HEK293 (cell line): ENCODE results near the gene COX7A1.

ENCODE experiments used
- GLIS1 ChIP-seq: fragments of 450-650 bp; formaldehyde crosslinking; IDR thresholded peaks from 2 replicates; pipeline ENCODE4 v1.5.1; 2016; ENCODE audit warnings: missing biosample characterization, missing genetic modification characterization
- GLIS2 ChIP-seq: fragments of 450-650 bp; formaldehyde crosslinking; IDR thresholded peaks from 2 replicates; pipeline ENCODE4 v1.5.1; 2016; ENCODE audit warnings: missing biosample characterization, missing genetic modification characterization
- KLF9 ChIP-seq: fragments of 450-650 bp; formaldehyde crosslinking; IDR thresholded peaks from 2 replicates; pipeline ENCODE4 v1.5.1; 2016; ENCODE audit warnings: missing biosample characterization, missing genetic modification characterization, low read depth
- MEIS1 ChIP-seq: sonication (generic); formaldehyde crosslinking; IDR thresholded peaks from 2 replicates; pipeline ENCODE4 v1.8.1; 2022; ENCODE audit warnings: missing genetic modification reagents, mild to moderate bottlenecking, borderline replicate concordance
- REPIN1 ChIP-seq: fragments of 450-650 bp; formaldehyde crosslinking; IDR thresholded peaks from 2 replicates; pipeline ENCODE4 v1.5.1; 2017; ENCODE audit warnings: missing biosample characterization, missing genetic modification characterization, low read depth
- SP7 ChIP-seq: fragments of 450-650 bp; formaldehyde crosslinking; IDR thresholded peaks from 2 replicates; pipeline ENCODE4 v1.5.1; 2016; ENCODE audit warnings: missing biosample characterization, missing genetic modification characterization
- TCF7L2 ChIP-seq: IDR thresholded peaks from 2 replicates; pipeline ENCODE4 v1.6.1; 2011; ENCODE audit warnings: low read depth, mild to moderate bottlenecking, inconsistent platforms, low read length, moderate library complexity, borderline replicate concordance
- ZBTB11 ChIP-seq: fragments of 450-650 bp; formaldehyde crosslinking; conservative IDR thresholded peaks from 2 replicates; pipeline ENCODE4 v1.5.1; 2016; ENCODE audit warnings: low read depth, missing biosample characterization, missing genetic modification characterization
- ZNF121 ChIP-seq: fragments of 450-650 bp; formaldehyde crosslinking; IDR thresholded peaks from 2 replicates; pipeline ENCODE4 v1.5.1; 2016; ENCODE audit warnings: missing biosample characterization, missing genetic modification characterization
- ZNF521 ChIP-seq: fragments of 450-650 bp; formaldehyde crosslinking; IDR thresholded peaks from 2 replicates; pipeline ENCODE4 v1.5.1; 2017; ENCODE audit warnings: missing biosample characterization, mild to moderate bottlenecking, missing genetic modification characterization
- ZNF529 ChIP-seq: fragments of 450-650 bp; formaldehyde crosslinking; IDR thresholded peaks from 2 replicates; pipeline ENCODE4 v1.5.1; 2017; ENCODE audit warnings: missing genetic modification characterization, missing biosample characterization; ENCODE audit not compliant: insufficient replicate concordance
- ZNF571 ChIP-seq: fragments of 450-650 bp; formaldehyde crosslinking; IDR thresholded peaks from 2 replicates; pipeline ENCODE4 v1.5.0; 2017; ENCODE audit warnings: missing biosample characterization, missing genetic modification characterization
- ZNF580 ChIP-seq: fragments of 450-650 bp; formaldehyde crosslinking; IDR thresholded peaks from 2 replicates; pipeline ENCODE4 v1.5.1; 2016; ENCODE audit warnings: missing biosample characterization, missing genetic modification characterization
- ZNF654 ChIP-seq: fragments of 450-650 bp; formaldehyde crosslinking; IDR thresholded peaks from 2 replicates; pipeline ENCODE4 v1.5.1; 2016; ENCODE audit warnings: low read depth, missing biosample characterization, missing genetic modification characterization
- ZNF658 ChIP-seq: fragments of 450-650 bp; formaldehyde crosslinking; IDR thresholded peaks from 2 replicates; pipeline ENCODE4; 2016; ENCODE audit warnings: missing biosample characterization, missing genetic modification characterization
- ZNF670 ChIP-seq: fragments of 450-650 bp; formaldehyde crosslinking; IDR thresholded peaks from 2 replicates; pipeline ENCODE4 v1.5.1; 2016; ENCODE audit warnings: missing biosample characterization, missing genetic modification characterization, low read depth
- ZNF692 ChIP-seq: fragments of 450-650 bp; formaldehyde crosslinking; IDR thresholded peaks from 2 replicates; pipeline ENCODE4 v1.5.1; 2016; ENCODE audit warnings: missing biosample characterization, missing genetic modification characterization
- ZNF701 ChIP-seq: fragments of 450-650 bp; formaldehyde crosslinking; IDR thresholded peaks from 2 replicates; pipeline ENCODE4 v1.5.1; 2016; ENCODE audit warnings: missing biosample characterization, missing genetic modification characterization
- TF ChIP-seq, protein P1 (sequence below): fragments of 450-650 bp; formaldehyde crosslinking; IDR thresholded peaks from 2 replicates; pipeline ENCODE4 v1.5.1; 2016; ENCODE audit warnings: missing biosample characterization, missing genetic modification characterization, borderline replicate concordance
- TF ChIP-seq, protein P2 (sequence below): fragments of 450-650 bp; formaldehyde crosslinking; IDR thresholded peaks from 2 replicates; pipeline ENCODE4 v1.5.1; 2016; ENCODE audit warnings: missing biosample characterization, missing genetic modification characterization
- TF ChIP-seq, protein P3 (sequence below): fragments of 450-650 bp; formaldehyde crosslinking; IDR thresholded peaks from 2 replicates; pipeline ENCODE4 v1.5.1; 2016; ENCODE audit warnings: missing biosample characterization, missing genetic modification characterization, low read depth

Gene COX7A1

DNA sequence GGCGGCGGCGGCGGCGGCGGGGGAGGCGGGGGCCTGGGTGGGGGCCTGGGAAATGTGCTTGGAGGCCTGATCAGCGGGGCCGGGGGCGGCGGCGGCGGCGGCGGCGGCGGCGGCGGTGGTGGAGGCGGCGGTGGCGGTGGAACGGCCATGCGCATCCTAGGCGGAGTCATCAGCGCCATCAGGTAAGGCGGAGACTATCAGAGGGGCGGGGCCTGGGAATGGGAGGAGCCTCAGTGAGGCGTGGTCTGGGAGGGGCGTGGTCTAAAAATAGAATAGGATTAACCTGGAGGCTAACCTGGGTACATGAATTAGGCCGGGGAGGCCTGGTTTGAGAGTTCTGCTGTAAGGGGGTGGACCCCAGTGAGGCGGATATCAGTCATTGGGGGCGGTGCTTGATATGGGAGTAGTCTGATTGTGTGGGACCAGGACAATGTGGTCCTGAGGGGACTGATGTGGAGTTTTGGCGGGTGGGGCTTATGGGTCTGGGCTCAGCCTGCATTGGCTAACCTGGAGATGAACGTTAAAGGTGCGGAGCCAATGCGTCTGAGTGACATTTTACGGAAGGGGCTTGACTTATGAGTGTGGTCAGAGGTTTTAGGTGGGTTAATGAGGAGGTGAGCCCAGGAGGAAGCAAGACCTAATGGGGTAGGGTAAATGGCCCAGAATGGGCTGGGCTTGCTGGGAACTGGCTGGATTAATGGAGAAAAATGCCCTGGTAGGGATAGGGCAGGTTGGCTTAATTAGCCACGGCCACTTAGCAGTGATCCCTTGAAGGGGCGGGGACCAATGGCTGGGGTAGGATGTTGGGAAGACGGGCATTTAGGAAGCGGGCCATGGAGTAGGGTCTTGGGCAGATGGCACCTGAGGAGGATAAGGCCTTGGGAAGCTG lies 11.0 kb downstream of the COX7A1 start (continued):
- TF ChIP-seq GLIS2 (tag by site-specific recombination) (no peak; the same call in none of the 2 replicates), ZNF521 (tag by site-specific recombination) (no peak), ZNF121 (tag by site-specific recombination) (no peak), ZNF692 (tag by site-specific recombination) (peak; percentile 98), ZNF571 (tag by site-specific recombination) (no peak), ZBTB11 (tag by site-specific recombination) (0 out of 2 replicates have a peak, but pooled peaks have one; percentile 7), ZNF670 (no peak), KLF9 (tag by site-specific recombination) (peak; percentile 91), ZNF654 (no peak), TCF7L2 (no peak), SP7 (tag by site-specific recombination) (peak; percentile 30; the same call in 1 of the 2 replicates), ZNF701 (tag by site-specific recombination) (no peak), REPIN1 (tag by site-specific recombination) (0 out of 2 replicates have a peak, but pooled peaks have one; percentile 74), GLIS1 (tag by site-specific recombination) (peak; percentile 52), ZNF580 (no peak), ZNF658 (no peak), MEIS1 (CRISPR knock-in tag) (no peak), ZNF529 (no peak)
- TF ChIP-seq, protein P1, sequence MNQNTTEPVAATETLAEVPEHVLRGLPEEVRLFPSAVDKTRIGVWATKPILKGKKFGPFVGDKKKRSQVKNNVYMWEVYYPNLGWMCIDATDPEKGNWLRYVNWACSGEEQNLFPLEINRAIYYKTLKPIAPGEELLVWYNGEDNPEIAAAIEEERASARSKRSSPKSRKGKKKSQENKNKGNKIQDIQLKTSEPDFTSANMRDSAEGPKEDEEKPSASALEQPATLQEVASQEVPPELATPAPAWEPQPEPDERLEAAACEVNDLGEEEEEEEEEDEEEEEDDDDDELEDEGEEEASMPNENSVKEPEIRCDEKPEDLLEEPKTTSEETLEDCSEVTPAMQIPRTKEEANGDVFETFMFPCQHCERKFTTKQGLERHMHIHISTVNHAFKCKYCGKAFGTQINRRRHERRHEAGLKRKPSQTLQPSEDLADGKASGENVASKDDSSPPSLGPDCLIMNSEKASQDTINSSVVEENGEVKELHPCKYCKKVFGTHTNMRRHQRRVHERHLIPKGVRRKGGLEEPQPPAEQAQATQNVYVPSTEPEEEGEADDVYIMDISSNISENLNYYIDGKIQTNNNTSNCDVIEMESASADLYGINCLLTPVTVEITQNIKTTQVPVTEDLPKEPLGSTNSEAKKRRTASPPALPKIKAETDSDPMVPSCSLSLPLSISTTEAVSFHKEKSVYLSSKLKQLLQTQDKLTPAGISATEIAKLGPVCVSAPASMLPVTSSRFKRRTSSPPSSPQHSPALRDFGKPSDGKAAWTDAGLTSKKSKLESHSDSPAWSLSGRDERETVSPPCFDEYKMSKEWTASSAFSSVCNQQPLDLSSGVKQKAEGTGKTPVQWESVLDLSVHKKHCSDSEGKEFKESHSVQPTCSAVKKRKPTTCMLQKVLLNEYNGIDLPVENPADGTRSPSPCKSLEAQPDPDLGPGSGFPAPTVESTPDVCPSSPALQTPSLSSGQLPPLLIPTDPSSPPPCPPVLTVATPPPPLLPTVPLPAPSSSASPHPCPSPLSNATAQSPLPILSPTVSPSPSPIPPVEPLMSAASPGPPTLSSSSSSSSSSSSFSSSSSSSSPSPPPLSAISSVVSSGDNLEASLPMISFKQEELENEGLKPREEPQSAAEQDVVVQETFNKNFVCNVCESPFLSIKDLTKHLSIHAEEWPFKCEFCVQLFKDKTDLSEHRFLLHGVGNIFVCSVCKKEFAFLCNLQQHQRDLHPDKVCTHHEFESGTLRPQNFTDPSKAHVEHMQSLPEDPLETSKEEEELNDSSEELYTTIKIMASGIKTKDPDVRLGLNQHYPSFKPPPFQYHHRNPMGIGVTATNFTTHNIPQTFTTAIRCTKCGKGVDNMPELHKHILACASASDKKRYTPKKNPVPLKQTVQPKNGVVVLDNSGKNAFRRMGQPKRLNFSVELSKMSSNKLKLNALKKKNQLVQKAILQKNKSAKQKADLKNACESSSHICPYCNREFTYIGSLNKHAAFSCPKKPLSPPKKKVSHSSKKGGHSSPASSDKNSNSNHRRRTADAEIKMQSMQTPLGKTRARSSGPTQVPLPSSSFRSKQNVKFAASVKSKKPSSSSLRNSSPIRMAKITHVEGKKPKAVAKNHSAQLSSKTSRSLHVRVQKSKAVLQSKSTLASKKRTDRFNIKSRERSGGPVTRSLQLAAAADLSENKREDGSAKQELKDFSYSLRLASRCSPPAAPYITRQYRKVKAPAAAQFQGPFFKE: no peak
- TF ChIP-seq, protein P2, sequence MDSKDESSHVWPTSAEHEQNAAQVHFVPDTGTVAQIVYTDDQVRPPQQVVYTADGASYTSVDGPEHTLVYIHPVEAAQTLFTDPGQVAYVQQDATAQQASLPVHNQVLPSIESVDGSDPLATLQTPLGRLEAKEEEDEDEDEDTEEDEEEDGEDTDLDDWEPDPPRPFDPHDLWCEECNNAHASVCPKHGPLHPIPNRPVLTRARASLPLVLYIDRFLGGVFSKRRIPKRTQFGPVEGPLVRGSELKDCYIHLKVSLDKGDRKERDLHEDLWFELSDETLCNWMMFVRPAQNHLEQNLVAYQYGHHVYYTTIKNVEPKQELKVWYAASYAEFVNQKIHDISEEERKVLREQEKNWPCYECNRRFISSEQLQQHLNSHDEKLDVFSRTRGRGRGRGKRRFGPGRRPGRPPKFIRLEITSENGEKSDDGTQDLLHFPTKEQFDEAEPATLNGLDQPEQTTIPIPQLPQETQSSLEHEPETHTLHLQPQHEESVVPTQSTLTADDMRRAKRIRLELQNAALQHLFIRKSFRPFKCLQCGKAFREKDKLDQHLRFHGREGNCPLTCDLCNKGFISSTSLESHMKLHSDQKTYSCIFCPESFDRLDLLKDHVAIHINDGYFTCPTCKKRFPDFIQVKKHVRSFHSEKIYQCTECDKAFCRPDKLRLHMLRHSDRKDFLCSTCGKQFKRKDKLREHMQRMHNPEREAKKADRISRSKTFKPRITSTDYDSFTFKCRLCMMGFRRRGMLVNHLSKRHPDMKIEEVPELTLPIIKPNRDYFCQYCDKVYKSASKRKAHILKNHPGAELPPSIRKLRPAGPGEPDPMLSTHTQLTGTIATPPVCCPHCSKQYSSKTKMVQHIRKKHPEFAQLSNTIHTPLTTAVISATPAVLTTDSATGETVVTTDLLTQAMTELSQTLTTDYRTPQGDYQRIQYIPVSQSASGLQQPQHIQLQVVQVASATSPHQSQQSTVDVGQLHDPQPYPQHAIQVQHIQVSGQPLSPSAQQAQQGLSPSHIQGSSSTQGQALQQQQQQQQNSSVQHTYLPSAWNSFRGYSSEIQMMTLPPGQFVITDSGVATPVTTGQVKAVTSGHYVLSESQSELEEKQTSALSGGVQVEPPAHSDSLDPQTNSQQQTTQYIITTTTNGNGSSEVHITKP: peak; percentile 60; the same call in 1 of the 2 replicates
- TF ChIP-seq, protein P3, sequence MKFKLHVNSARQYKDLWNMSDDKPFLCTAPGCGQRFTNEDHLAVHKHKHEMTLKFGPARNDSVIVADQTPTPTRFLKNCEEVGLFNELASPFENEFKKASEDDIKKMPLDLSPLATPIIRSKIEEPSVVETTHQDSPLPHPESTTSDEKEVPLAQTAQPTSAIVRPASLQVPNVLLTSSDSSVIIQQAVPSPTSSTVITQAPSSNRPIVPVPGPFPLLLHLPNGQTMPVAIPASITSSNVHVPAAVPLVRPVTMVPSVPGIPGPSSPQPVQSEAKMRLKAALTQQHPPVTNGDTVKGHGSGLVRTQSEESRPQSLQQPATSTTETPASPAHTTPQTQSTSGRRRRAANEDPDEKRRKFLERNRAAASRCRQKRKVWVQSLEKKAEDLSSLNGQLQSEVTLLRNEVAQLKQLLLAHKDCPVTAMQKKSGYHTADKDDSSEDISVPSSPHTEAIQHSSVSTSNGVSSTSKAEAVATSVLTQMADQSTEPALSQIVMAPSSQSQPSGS (tag by site-specific recombination): no peak; the same call in 1 of the 2 replicates
